Stimulated activated memory B cell treated with anti-CD40 and anti-IgM and Interleukin-4, amounts not matched to agents 10 μg/mL and 1 μg/mL and 100 μg/mL, for 72 hours (primary cell): ENCODE measurements around the gene ZNF804A.

Experiments used
- ATAC-seq: fragments of 150-1000 bp; cut with Tn5 transposase; 2 replicates; pipeline ENCODE4 v1.10.0; 2021
- H3K27ac Mint-ChIP-seq: one replicate; pipeline ENCODE4 v1.8.0; 2022; ENCODE audit warnings: mild to moderate bottlenecking, mixed read lengths
- H3K27me3 Mint-ChIP-seq: one replicate; pipeline ENCODE4 v1.8.0; 2022; ENCODE audit warnings: mixed read lengths
- H3K36me3 Mint-ChIP-seq: one replicate; pipeline ENCODE4 v1.8.0; 2022; ENCODE audit warnings: mixed read lengths
- H3K4me1 Mint-ChIP-seq: one replicate; pipeline ENCODE4 v1.8.0; 2022; ENCODE audit warnings: mixed read lengths
- H3K4me3 Mint-ChIP-seq: one replicate; pipeline ENCODE4 v1.8.0; 2022; ENCODE audit warnings: mild to moderate bottlenecking, moderate library complexity, mixed read lengths
- H3K9me3 Mint-ChIP-seq: one replicate; pipeline ENCODE4 v1.8.0; 2022; ENCODE audit warnings: mixed read lengths

Gene ZNF804A

GRCh38 chr2:184654945-184655344 lies 56.6 kb downstream of the ZNF804A start:
- no peak for ATAC-seq
- H3K36me3 Mint-ChIP-seq = no peaks in the 10 kb centered on the region
- no peak overlapping the region for H3K4me3 Mint-ChIP-seq

GRCh38 chr2:184677171-184677570 lies 78.8 kb downstream of the ZNF804A start:
- no peak overlapping the region for H3K27ac Mint-ChIP-seq
- H3K4me1 Mint-ChIP-seq = no peaks in the 10 kb centered on the region
- H3K4me3 Mint-ChIP-seq = no peak overlapping the region
- H3K27me3 Mint-ChIP-seq = no peaks in the 10 kb centered on the region
- no peak for ATAC-seq
- no peaks in the 10 kb centered on the region for H3K36me3 Mint-ChIP-seq
- H3K9me3 Mint-ChIP-seq = no peaks in the 10 kb centered on the region

More at GRCh38 chr2:184654945-184655344, 56.6 kb downstream of the ZNF804A start:
- no peaks in the 10 kb centered on the region for H3K4me1 Mint-ChIP-seq
- H3K9me3 Mint-ChIP-seq = peaks cover 9% of the 10 kb centered on the region
- H3K27me3 Mint-ChIP-seq = no peaks in the 10 kb centered on the region
- H3K27ac Mint-ChIP-seq = no peak overlapping the region

GRCh38 chr2:184679219-184680018 lies 81.1 kb downstream of the ZNF804A start:
- ATAC-seq = peak; percentile 40
- Mint-ChIP-seq H3K36me3 (no peaks in the 10 kb centered on the region), H3K9me3 (no peaks in the 10 kb centered on the region), H3K27me3 (no peaks in the 10 kb centered on the region), H3K4me1 (no peaks in the 10 kb centered on the region), H3K4me3 (no peak overlapping the region), H3K27ac (no peak overlapping the region)

- ATAC-seq = peak; percentile 13
- no peaks in the 10 kb centered on the region for H3K36me3 Mint-ChIP-seq
- no peaks in the 10 kb centered on the region for H3K4me1 Mint-ChIP-seq
- H3K27ac Mint-ChIP-seq = no peak overlapping the region
- H3K4me3 Mint-ChIP-seq = no peak overlapping the region
- H3K27me3 Mint-ChIP-seq = no peaks in the 10 kb centered on the region
- H3K9me3 Mint-ChIP-seq = no peaks in the 10 kb centered on the region
These were observed 82.5 kb downstream of the ZNF804A start for GRCh38 chr2:184680825-184681224.

- Mint-ChIP-seq H3K4me3 (no peak overlapping the region), H3K27ac (no peak overlapping the region), H3K4me1 (no peaks in the 10 kb centered on the region), H3K9me3 (no peaks in the 10 kb centered on the region), H3K27me3 (no peaks in the 10 kb centered on the region), H3K36me3 (no peaks in the 10 kb centered on the region)
- no peak for ATAC-seq
These were observed 83.5 kb downstream of the ZNF804A start for GRCh38 chr2:184681642-184682321.

- no peak for ATAC-seq
- Mint-ChIP-seq H3K27ac (no peak overlapping the region), H3K4me1 (no peaks in the 10 kb centered on the region), H3K9me3 (no peaks in the 10 kb centered on the region), H3K36me3 (no peaks in the 10 kb centered on the region), H3K4me3 (no peak overlapping the region), H3K27me3 (no peaks in the 10 kb centered on the region)
These were observed 85.6 kb downstream of the ZNF804A start for GRCh38 chr2:184683911-184684310.

- Mint-ChIP-seq H3K27ac (no peak overlapping the region), H3K27me3 (no peaks in the 10 kb centered on the region), H3K9me3 (no peaks in the 10 kb centered on the region), H3K4me3 (no peak overlapping the region), H3K36me3 (no peaks in the 10 kb centered on the region), H3K4me1 (no peaks in the 10 kb centered on the region)
- peak; percentile 28 for ATAC-seq
These were observed 87.9 kb downstream of the ZNF804A start for GRCh38 chr2:184685999-184686841.

- H3K4me1 Mint-ChIP-seq = no peaks in the 10 kb centered on the region
- no peaks in the 10 kb centered on the region for H3K36me3 Mint-ChIP-seq
- H3K4me3 Mint-ChIP-seq = no peak overlapping the region
- H3K27ac Mint-ChIP-seq = no peak overlapping the region
- ATAC-seq = no peak
- no peaks in the 10 kb centered on the region for H3K27me3 Mint-ChIP-seq
- no peaks in the 10 kb centered on the region for H3K9me3 Mint-ChIP-seq
These were observed 91.3 kb downstream of the ZNF804A start for GRCh38 chr2:184689638-184690037.

GRCh38 chr2:184692141-184692734 lies 93.9 kb downstream of the ZNF804A start:
- Mint-ChIP-seq H3K27ac (no peak overlapping the region), H3K4me1 (no peaks in the 10 kb centered on the region), H3K9me3 (no peaks in the 10 kb centered on the region), H3K36me3 (no peaks in the 10 kb centered on the region), H3K4me3 (no peak overlapping the region), H3K27me3 (no peaks in the 10 kb centered on the region)
- no peak for ATAC-seq

GRCh38 chr2:184696644-184697043 lies 98.3 kb downstream of the ZNF804A start:
- H3K9me3 Mint-ChIP-seq = no peaks in the 10 kb centered on the region
- no peak overlapping the region for H3K27ac Mint-ChIP-seq
- no peak overlapping the region for H3K4me3 Mint-ChIP-seq
- no peak for ATAC-seq
- H3K36me3 Mint-ChIP-seq = no peaks in the 10 kb centered on the region
- no peaks in the 10 kb centered on the region for H3K27me3 Mint-ChIP-seq
- no peaks in the 10 kb centered on the region for H3K4me1 Mint-ChIP-seq

GRCh38 chr2:184698476-184698875 lies 100.1 kb downstream of the ZNF804A start:
- Mint-ChIP-seq H3K4me3 (no peak overlapping the region), H3K4me1 (no peaks in the 10 kb centered on the region), H3K27ac (no peak overlapping the region), H3K9me3 (no peaks in the 10 kb centered on the region), H3K27me3 (no peaks in the 10 kb centered on the region), H3K36me3 (no peaks in the 10 kb centered on the region)
- no peak for ATAC-seq

- Mint-ChIP-seq H3K27ac (no peak overlapping the region), H3K4me1 (no peaks in the 10 kb centered on the region), H3K9me3 (peaks cover 13% of the 10 kb centered on the region), H3K4me3 (no peak overlapping the region), H3K27me3 (no peaks in the 10 kb centered on the region), H3K36me3 (peaks cover 11% of the 10 kb centered on the region)
- ATAC-seq = no peak
These were observed 123.6 kb downstream of the ZNF804A start for GRCh38 chr2:184721881-184722280.

GRCh38 chr2:184727813-184728212 lies 129.5 kb downstream of the ZNF804A start:
- H3K4me1 Mint-ChIP-seq = peaks cover 6% of the 10 kb centered on the region

GRCh38 chr2:184728411-184728810 lies 130.1 kb downstream of the ZNF804A start:
- H3K27ac Mint-ChIP-seq = no peak overlapping the region
- H3K9me3 Mint-ChIP-seq = no peaks in the 10 kb centered on the region
- ATAC-seq = no peak
- H3K4me1 Mint-ChIP-seq = peaks cover 6% of the 10 kb centered on the region
- H3K27me3 Mint-ChIP-seq = no peaks in the 10 kb centered on the region
- H3K4me3 Mint-ChIP-seq = no peak overlapping the region
- H3K36me3 Mint-ChIP-seq = no peaks in the 10 kb centered on the region

More at GRCh38 chr2:184727813-184728212, 129.5 kb downstream of the ZNF804A start:
- no peak overlapping the region for H3K4me3 Mint-ChIP-seq
- no peaks in the 10 kb centered on the region for H3K9me3 Mint-ChIP-seq
- H3K36me3 Mint-ChIP-seq = no peaks in the 10 kb centered on the region
- no peak for ATAC-seq
- H3K27ac Mint-ChIP-seq = no peak overlapping the region
- no peaks in the 10 kb centered on the region for H3K27me3 Mint-ChIP-seq

GRCh38 chr2:184729581-184729980 lies 131.3 kb downstream of the ZNF804A start:
- no peak overlapping the region for H3K27ac Mint-ChIP-seq
- H3K9me3 Mint-ChIP-seq = no peaks in the 10 kb centered on the region

More at GRCh38 chr2:184729581-184729980, 131.3 kb downstream of the ZNF804A start:
- ATAC-seq = no peak
- Mint-ChIP-seq H3K36me3 (no peaks in the 10 kb centered on the region), H3K27me3 (no peaks in the 10 kb centered on the region), H3K4me1 (peaks cover 6% of the 10 kb centered on the region), H3K4me3 (no peak overlapping the region)
